Non-pigmented ciliary epithelial cell (primary cell): ENCODE data around the gene MAP7D2.

ENCODE experiments used
- DNase-seq: peaks from one replicate; pipeline ENCODE4 v3.0.0-alpha.2; 2010; ENCODE audit warnings: low read depth

Gene MAP7D2

DNA sequence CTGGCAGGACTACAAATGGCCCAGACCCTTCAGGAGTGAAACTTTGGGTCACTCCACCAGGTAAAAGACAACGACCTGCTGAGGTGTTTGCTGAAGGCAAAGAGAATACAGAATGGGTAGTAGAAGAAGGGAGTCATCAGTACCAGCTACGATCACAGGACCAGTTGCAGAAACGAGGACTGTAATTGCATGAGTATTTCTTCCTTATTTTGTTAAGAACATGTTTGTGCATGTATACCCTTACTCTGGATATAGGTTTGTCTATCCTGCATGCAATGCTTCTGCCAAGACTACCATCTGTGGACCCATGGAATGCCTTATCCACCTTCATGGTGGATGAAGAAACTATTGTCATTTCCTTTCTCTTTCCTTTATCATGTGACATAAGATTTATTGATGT, 77.7 kb downstream of the MAP7D2 start:
- no peak for DNase-seq

DNA sequence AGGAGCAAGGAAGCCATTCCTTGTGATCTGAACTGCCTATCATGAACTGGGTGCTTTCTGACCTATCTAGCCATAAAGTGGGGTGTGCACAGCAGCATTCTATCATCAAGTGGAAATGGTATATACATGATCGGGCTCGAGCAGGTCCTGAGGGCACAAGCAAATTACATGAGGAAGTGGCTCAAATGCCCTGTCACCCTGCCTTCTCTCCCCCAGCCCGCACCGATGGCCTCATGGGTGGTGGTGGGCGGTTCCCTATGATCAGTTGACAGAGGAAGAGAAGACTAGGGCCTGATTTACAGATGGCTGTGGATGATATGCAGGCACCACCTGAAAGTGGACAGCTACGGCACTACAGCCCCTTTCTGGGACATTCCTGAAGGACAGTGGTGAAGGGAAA, 79.5 kb downstream of the MAP7D2 start:
- DNase-seq: no peak

DNA sequence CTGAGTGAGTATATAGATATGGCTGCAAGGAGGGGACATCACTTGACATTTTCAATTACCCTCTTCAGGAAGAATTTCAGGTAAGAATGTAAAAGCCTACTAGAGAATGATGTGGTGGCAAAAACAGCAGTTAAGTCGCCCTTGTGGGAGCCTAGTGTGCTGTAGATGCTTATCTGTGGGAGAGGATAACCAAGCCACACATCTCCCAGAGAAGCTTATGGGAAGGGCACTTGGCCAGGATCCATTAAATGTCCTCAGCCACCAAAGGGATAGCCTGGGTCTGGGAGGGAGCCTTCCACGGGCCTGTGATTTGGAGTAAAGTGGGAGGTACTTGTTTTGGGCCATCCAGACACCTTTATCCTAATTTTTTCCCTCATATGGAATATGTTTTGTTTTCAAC, 84.5 kb downstream of the MAP7D2 start:
- no peak for DNase-seq

DNA sequence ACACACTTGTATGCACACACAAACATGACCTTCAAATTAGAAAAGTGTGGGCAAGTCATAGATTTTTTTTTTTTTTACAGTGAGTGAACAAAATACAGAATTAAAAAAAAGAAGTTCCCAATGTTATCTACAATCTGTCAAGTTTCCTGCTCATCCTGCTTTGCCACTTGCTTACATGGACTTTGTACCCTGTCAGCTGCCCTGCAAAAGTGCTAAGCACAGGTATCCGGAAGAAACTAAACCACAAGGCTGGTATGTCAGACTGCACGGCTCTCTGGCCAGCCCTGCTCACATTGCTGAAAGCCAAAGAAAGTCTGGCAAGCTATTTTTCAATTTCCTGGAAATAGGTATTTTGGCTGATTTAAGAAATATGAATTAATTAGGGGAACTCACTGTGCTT, 87.0 kb downstream of the MAP7D2 start:
- no peak for DNase-seq

DNA sequence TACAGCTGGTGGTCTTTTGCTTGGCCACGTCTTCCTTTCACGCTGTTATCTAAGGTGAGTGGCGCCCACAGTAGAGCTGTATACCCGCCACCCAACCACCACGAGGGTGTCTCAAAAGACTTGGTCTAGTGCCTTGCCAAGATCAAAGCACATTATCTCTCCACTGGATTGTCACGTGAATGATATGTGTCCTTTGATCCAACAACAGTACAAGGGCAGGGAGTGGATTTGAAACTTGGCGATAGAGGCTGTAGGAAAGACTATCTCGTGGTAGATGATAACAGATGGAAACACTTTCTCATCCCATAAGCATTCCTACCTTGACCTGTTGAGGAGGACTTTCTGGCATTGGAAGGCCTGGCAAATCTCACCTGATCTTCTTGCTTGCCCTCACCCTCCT, 88.1 kb downstream of the MAP7D2 start:
- DNase-seq: no peak

DNA sequence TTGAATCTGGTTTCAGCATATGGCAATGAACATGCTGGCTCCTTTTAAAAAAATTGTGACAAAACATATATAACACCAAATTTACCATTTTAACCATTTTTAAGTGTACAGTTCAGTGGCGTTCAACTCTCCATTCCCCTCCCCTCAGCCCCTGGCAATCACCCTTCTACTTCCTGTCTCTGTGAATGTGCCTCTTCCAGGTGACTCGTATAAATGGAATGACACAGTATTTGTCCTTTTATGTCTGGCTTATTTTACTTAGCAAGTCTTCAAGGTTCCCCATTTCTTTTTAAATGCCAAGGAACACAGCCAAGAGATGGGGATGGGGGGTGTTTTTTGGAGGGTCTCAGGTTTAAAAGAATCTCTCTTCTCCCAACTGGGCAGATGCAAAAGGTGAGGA, 90.4 kb downstream of the MAP7D2 start:
- DNase-seq: peak; percentile 15

DNA sequence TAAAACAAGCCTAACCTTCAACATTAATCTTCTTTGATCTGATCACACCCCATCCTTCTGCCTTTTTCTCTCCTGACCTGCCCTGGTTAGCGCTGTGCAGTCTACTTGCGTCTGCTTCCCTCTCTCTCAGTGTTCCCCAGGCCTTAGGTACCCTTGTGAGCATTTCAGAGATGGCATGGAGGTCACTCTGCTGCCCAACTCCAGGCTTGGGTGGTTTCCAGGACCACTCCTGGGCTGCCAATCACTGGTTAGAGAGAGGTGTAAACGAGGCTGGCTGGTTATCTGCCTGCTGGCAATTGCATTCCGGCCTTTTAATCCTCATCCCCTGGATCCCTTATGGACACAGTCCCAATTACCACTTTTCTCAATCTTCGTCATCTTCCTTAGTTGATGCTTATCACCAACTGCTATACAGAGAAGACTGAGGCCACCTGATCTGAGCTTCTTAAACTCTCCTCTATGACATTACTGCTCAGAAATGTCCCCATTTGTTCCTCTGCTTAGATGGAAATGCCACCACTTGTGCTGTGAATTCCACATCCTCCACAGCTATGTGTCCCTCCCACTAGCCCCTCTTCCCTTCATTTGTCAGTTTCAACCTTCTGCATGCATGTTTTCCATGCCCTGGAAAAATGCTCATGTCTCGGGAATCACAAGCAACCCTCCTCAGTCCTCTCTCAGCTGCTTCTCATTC, 96.9 kb downstream of the MAP7D2 start:
- no peak for DNase-seq

DNA sequence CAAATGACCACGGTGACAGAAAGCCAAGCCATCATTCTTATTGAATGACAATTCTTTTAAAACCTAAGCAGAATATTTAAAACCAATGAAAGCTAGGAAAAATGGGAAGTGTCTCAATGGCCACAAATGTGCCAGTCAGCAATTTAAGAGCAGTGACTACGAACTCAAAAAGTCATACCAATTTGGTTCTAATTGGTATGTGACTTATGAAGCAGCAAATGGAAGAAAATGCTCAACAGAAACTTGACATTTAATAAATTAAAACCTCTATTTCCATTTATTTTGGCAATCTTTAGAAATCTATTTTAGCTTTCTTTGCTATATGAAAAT, 100.1 kb downstream of the MAP7D2 start:
- DNase-seq: no peak

DNA sequence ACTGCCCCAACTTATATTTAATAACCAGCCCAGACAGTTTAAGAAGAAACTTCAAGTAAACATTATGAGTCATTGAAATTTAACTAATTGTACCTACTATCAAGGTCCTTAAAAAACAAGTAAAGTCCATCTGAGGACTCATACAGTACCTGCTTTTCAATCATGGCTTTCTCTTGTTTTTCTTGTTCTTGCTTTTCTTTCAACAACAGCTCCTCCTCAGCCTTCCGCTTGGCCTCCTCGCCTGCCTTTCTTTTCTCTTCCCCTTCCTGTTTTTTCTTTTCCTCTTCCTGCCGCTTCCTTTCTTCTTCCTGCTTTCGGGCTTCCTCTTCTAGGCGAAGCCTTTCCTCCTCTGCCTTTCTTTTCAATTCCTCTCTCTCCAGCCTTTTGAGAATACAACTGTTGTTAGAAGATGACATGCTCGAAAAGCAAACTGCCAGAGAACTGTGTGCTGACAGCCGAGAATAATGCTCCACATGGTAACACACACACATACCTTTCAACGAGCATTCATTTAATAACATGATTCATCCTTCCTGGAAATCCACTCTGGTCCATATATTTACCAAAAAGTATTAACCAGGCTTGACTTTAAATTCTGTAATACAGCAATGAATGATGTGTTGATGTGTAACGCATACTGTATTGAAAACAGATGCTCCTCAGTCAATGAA, 100.6 kb downstream of the MAP7D2 start:
- DNase-seq: no peak

DNA sequence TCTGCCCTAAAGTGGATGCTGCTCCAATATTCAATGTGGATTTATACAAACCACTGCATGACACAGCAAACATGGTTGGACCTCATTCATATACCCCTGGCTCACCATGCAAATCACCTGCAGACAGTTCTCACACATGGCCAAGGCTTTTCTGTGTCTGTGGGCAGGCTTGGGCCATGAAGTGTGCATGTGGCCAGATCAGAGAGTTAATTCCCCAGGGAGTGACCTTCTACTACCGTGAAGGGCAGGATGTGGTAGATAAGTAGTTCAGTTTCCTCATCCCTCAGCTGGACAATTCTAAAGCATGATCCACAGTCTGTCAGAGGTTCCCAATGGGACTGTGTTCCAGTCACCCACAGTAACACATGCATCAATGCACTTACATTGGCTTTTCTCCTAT, 101.3 kb downstream of the MAP7D2 start:
- no peak for DNase-seq

DNA sequence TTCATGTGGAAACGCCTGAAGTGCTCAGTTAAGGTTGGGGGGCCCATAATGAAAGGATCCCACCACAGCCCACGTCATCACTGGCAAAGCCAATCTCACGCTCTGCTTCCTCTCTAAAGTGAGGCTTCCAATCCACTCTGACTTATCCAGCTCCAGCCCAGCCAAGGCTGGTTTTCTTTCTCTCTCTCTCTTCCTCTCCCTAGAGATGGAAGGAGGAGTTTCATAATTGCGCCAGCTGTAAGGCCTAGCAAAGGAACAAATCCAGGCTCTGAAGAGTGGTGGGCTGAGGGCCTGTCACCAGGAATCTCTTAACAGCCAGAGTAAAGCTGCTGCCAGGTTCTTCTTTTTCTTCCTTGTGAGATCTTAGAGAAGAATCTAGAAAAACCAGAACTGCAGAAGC, 105.1 kb downstream of the MAP7D2 start:
- DNase-seq: no peak

DNA sequence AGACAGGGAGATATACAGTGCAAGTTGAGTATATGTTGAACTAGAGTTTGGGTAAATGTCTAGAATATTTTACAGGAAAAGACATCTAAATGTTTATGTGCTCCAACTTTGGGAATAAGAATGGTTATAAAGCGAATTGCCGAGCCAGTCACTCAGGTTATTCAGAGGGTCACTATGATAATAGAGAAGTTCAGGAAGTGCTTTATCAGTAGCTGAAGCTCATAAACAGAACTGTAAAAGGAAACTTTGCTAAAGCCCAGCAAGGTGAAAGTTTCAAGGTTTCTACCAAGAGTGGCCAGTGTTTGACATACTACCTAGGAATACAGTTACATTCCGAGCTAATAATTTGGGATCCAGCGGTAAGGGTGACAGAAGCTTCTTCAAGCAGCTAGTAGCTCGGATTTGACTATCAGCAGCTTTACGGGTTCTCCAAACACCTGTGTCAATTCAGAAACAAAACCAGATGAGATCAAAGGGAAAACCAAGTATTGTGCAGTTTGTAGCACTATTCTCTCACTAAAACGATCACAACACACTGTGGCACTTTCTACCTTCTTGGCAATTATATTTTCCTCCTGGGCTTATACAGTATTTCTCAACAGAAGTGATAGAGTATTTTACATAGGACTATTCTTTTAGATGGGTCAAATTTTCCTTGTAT, 108.6 kb downstream of the MAP7D2 start:
- no peak for DNase-seq

DNA sequence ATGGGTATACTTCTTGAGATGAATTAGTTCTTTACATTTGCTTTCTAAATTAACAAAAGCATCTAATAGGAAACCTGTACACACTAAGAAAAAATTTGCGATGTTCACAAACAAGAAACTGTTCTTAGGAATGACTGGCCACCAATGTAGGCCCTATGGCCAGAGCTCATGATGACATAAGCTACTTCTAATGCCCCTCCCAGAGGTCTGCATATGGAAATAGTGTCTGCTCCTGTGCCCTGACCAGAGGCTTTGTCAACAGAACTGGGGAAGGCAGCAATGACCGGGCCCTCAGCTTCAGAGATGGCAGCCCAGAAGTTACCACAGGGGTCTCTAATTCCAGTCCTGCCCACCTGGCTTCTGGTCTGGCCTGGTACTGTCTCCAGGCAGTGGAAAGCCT, 110.8 kb downstream of the MAP7D2 start:
- DNase-seq: no peak

DNA sequence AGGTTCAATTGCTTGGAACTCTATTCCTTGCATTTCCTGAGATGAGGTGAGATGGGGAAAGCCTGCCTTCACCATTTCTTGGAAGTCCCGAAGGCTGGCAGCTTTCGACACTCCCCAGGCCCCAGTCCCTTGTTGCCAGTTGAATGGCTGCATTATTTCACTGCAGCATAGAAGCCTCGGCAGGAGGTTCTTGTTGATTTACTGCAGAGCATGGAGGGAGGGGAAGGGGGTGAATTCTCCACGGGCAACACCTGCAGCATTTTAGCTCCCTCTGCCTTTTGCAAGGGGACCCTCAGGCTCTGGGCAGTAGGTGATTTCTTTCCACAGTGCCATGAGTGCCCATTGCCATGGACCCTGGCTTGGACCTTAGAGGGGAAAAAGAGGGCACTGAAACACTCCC, 115.1 kb downstream of the MAP7D2 start:
- DNase-seq: no peak

DNA sequence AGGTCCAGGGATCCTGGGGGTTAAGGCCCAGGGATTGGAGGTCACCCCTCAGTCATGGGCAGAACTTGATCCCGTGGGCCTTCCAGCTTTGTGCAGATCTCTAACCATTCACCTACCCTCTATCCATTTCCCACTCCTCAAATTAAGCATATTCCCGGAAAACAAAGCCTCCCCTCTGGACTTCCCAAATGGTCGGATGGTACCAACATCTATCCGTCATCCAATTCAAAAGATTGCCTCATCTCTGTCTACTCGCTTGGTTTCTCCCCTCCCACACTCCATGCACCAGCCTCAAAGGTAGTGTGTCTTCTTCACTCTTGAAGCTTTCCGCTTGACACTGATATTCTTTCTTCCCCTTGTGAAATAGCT, 125.4 kb downstream of the MAP7D2 start:
- no peak for DNase-seq

DNA sequence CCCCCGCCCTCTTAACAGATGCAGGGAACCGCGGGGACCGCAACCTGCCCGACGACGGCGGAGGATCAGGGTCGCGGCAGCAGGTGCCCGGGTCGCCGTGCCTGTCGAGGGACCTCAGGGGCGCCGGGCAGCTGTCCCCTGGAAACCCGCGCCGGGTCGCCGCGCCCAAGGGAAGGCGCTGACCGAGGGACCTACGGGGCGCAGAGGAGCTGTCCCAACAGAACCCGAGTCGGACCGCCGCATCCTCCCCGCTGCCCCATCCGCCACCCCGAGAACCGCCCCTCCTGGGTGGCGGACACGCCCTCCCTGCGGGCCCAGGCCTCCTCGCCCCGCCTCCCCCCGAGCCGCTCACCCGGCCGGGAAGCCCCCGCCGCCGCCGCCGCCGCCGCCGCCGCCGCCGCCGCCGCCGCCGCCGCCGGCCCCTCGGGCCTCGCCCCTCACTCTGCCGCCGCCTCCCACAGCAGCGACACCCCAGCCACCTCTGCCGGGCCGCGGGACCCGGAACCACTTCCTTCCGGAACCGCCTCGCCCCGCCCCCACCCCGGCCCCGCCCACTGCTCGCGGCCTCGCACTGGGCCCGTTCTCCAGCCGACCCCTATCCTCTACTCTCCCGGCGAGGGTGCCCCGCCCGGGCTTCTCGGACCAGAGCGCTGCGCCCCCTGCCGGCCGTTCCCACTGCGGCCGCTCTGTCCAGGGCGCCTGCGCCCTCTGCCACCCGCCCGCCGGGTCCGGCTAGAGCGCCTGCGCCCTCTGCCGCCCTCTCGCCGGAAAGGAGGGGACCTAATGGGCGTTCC, 126.0 kb downstream of the MAP7D2 start, which contains the start of gene BCLAF3:
Gene BCLAF3, minus strand, starts transcription at position 506 of the 794 bp plus-strand sequence. CDS start 20,797 bp downstream, outside the sequence.
- DNase-seq: peak; percentile 19

DNA sequence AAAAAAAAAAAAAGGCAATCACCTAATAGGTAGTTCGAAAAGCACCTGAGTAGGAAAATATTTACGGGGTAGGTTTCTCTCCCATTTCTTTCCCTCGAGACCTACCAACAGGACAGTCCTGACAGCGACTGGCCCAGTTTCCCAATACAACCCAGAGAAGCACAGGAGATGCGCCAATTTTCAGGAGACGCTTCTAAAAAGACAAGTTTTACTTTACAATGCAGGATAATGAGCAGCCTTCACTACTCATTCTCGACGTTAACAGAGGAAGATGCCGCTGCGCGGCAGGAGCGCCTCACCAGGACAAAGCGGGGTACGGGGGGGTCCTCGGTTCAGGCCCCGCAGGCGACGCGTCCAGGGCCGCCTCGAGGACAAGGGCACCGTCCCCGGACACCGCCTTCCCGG, 126.6 kb downstream of the MAP7D2 start:
- DNase-seq: no peak

DNA sequence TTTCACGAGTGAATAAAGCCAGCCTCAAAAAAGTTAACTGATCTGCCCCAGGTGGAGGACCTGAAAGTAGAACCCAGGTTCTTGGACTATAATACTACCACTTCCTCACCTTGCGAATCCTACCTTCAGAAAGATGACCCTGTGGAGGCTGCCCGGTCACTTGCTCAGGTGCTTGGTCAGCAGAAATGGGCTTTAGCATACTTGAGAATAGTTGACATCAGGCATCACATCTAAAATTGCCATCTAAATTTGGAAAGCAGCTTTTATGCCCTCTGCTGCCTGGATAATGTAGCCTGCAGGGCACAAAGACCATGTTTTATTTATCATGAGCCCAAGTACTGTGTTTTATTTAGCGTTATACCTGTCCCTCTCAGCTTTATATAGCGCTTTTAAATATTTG, 128.9 kb downstream of the MAP7D2 start:
- no peak for DNase-seq

DNA sequence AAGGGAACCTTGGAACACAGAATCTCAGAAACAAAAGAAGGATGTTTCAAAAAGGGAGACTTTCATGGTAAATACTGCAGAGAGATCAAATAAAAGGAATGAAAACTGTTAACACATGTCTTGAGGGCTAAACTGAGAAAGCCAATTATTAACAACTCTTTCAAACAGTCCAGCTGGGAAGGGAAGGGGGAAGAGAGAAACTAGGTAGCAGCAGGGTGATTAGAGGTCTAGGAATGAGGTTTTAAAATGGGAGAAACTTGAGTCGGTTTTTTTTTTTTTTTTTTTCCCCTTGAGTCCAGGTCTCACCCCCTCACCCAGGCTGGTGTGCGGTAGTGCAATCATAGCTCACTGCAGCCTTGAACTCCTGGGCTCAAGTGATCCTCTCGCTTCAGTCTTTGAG, 130.2 kb downstream of the MAP7D2 start:
- DNase-seq: no peak

DNA sequence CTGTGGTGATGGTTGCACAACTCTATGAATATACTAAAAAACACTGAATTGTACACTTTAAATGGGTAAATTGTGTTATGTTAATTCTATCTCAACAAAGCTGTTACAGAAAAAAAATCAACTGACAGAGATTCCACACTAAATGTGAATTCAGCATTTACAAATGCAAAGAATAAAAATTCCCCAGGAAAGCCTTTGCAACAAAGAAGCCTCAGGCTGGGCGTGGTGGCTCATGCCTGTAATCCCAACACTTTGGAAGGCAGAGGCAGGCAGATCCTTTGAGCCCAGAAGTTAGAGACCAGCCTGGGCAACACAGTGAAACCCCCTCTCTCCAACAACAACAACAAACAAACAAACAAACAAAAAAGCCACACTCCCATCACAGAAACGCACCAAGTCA, 134.8 kb downstream of the MAP7D2 start:
- DNase-seq: no peak

DNA sequence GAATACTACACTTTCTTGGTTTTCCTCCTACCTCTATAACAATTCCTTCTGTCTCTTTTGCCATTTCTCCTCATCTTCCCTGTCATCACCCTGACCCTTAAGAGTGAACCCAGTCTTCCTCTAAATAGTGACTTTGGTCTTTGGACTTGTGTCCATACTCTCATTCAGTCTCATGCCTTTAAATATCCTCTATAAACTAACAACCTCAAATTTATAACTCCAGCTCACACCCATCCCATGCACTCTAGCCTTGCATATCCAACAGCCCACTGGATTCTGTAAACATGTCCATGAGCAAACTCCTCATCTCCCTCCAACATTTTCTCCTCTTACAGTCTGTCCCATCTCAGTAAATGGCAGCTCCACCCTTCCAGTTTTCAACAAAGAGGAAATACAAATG, 140.9 kb downstream of the MAP7D2 start:
- no peak for DNase-seq

DNA sequence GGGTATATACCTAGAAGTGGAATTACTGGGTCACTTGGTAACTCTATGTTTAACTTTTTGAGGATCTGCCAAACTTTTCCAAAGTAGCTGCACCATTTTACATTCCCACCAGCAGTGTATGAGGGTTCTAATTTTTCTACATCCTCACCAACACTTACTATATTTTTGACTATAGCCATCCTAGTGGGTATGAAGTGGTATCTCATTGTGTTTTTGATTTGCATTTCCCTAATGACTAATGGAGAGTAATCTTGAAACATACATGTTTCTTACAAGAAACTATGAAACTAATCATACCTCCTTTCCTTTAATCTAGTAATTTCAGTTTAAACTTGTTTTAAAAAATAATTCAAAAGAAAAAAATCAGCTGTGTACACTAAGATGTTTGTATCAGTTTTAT, 143.7 kb downstream of the MAP7D2 start:
- DNase-seq: no peak

DNA sequence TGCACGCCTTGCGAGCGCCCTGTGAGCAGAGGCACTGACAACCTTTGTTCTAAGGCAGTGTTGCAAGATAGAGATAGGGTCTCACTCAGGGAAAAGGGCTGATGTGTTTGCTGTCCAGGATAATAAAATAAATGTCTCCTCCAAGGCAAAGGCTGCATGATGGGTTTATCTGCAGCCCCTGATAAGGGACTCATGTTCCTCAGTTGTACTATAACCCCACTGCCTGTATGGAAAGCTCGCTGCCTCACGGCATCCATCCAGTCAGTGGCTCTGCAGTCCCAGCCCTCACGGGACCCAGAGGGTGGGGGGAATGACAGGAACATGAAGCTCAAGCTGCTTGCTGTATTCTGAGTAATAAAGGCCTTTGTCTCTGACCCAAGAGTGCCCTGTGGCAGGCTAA, 148.4 kb downstream of the MAP7D2 start:
- no peak for DNase-seq
